HG03439 (cell line): ENCODE measurements around the gene DPYSL3.

Experiments used
- ATAC-seq: cut with Tn5 transposase; IDR thresholded peaks from one replicate; pipeline ENCODE4 v1.9.1; 2021; ENCODE audit warnings: mild to moderate bottlenecking, moderate library complexity; ENCODE audit not compliant: unreplicated experiment

DPYSL3 gene

GRCh38 chr5:147406636-147407035, 103.2 kb downstream of the DPYSL3 start:
- ATAC-seq = no peak

- ATAC-seq = peak; percentile 14
Measured at GRCh38 chr5:147404706-147405105, 105.2 kb downstream of the DPYSL3 start.

GRCh38 chr5:147403651-147404640, 105.9 kb downstream of the DPYSL3 start:
- peak; percentile 95 for ATAC-seq

GRCh38 chr5:147400881-147401280, 109.0 kb downstream of the DPYSL3 start:
- ATAC-seq = no peak

- no peak for ATAC-seq
Measured at GRCh38 chr5:147400126-147400809, 109.6 kb downstream of the DPYSL3 start.

- no peak for ATAC-seq
Measured at GRCh38 chr5:147398860-147399259, 111.0 kb downstream of the DPYSL3 start.

GRCh38 chr5:147397616-147398015, 112.3 kb downstream of the DPYSL3 start:
- ATAC-seq = no peak

GRCh38 chr5:147396070-147396823, 113.6 kb downstream of the DPYSL3 start:
- ATAC-seq = no peak

- no peak for ATAC-seq
Measured at GRCh38 chr5:147393874-147394672, 115.8 kb downstream of the DPYSL3 start.

GRCh38 chr5:147391781-147392180, 118.1 kb downstream of the DPYSL3 start:
- ATAC-seq = peak; percentile 97

GRCh38 chr5:147390654-147391225, 119.1 kb downstream of the DPYSL3 start:
- no peak for ATAC-seq

- ATAC-seq = no peak
Measured at GRCh38 chr5:147388184-147389108, 121.4 kb downstream of the DPYSL3 start.

- ATAC-seq = no peak
Measured at GRCh38 chr5:147387109-147387508, 122.8 kb downstream of the DPYSL3 start.

- no peak for ATAC-seq
Measured at GRCh38 chr5:147384346-147385193, 125.3 kb downstream of the DPYSL3 start.

GRCh38 chr5:147382776-147383175, 127.1 kb downstream of the DPYSL3 start:
- ATAC-seq = no peak

- no peak for ATAC-seq
Measured at GRCh38 chr5:147381555-147381954, 128.3 kb downstream of the DPYSL3 start.

- ATAC-seq = no peak
Measured at GRCh38 chr5:147377682-147378081, 132.2 kb downstream of the DPYSL3 start.

GRCh38 chr5:147375151-147375550, 134.7 kb downstream of the DPYSL3 start:
- no peak for ATAC-seq
